Activated CD8-positive, alpha-beta T cell treated with anti-CD3 and anti-CD28 coated beads for 36 hours (primary cell): ENCODE data around the gene SHE. TPM values are rescaled to one million over a fixed set of nuclear protein-coding genes. Genes with fewer than 3 reads are reported as not detected.

Experiments
- ATAC-seq: fragments of 200-7000 bp; cut with Tn5 transposase; one replicate; pipeline ENCODE4 v1.10.0; 2021; ENCODE audit warnings: mild to moderate bottlenecking, moderate library complexity
- CTCF ChIA-PET: fragments of 350-600 bp; sonication (Branson Sonifier 250); formaldehyde crosslinking; loops from one replicate; lab custom pipeline; 2021; ENCODE audit warnings: antibody characterized with exemption; lab: Charles Lee
- POLR2A ChIA-PET: fragments of 350-600 bp; sonication (Branson Sonifier 250); formaldehyde crosslinking; loops from one replicate; lab custom pipeline; 2021; ENCODE audit warnings: antibody characterized with exemption; lab: Charles Lee
- DNase-seq: peaks from one replicate; pipeline ENCODE4 v3.0.0-alpha.2; 2020
- H3K27ac Mint-ChIP-seq: one replicate; pipeline ENCODE4 v1.8.0; 2021; ENCODE audit warnings: mild to moderate bottlenecking, mixed read lengths
- H3K27me3 Mint-ChIP-seq: one replicate; pipeline ENCODE4 v1.8.0; 2021; ENCODE audit warnings: mixed read lengths
- H3K36me3 Mint-ChIP-seq: one replicate; pipeline ENCODE4 v1.8.0; 2021; ENCODE audit warnings: low read depth, mixed read lengths
- H3K4me1 Mint-ChIP-seq: one replicate; pipeline ENCODE4 v1.8.0; 2021; ENCODE audit warnings: low read depth, mixed read lengths
- H3K4me3 Mint-ChIP-seq: one replicate; pipeline ENCODE4 v1.8.0; 2021; ENCODE audit warnings: mild to moderate bottlenecking, moderate library complexity, mixed read lengths
- H3K9me3 Mint-ChIP-seq: one replicate; pipeline ENCODE4 v1.8.0; 2021; ENCODE audit warnings: mixed read lengths
- CTCF ChIP-seq: fragments of 200-600 bp; IDR thresholded peaks from one replicate; pipeline ENCODE4 v1.8.0; 2022; ENCODE audit warnings: antibody characterized with exemption, mild to moderate bottlenecking
- intact Hi-C: fragments of 100-400 bp; cut with micrococcal nuclease; formaldehyde crosslinking; loops from one replicate; pipeline ENCODE4 v1.10.0; 2022
- total RNA-seq, 2 experiments: library from RNA; stranded (reverse); gene quantifications; one replicate each; pipeline ENCODE4 v1.2.3, GENCODE V29; 2021

SHE gene
- total RNA-seq, 2 experiments from 2014 or later: not detected

- Mint-ChIP-seq H3K27ac (no peak overlapping the region), H3K36me3 (peaks cover 30% of the 10 kb centered on the region), H3K4me3 (no peak overlapping the region), H3K9me3 (no peaks in the 10 kb centered on the region), H3K27me3 (no peaks in the 10 kb centered on the region), H3K4me1 (peaks cover 20% of the 10 kb centered on the region)
- ATAC-seq: no peak
- ChIA-PET CTCF (no interaction called here), POLR2A (no interaction called here)
- no peak for DNase-seq
- intact Hi-C loops: no loop called here
- no peak for TF ChIP-seq CTCF
These were observed 45.6 kb downstream of the SHE start for GRCh38 chr1:154456631-154457030.

- intact Hi-C loops: no loop called here
- Mint-ChIP-seq H3K9me3 (no peaks in the 10 kb centered on the region), H3K36me3 (peaks cover 35% of the 10 kb centered on the region), H3K27ac (no peak overlapping the region), H3K4me1 (peaks cover 18% of the 10 kb centered on the region), H3K27me3 (peaks cover 3% of the 10 kb centered on the region), H3K4me3 (no peak overlapping the region)
- ChIA-PET POLR2A (interaction anchor here (1.0 to 1.7 kb wide), 2 partner anchors 9 to 49 kb away, joined by 3 read pairs; no protein-coding TSS in a partner anchor), CTCF (interaction anchor here (0.8 to 2.1 kb wide), 6 partner anchors 9 to 94 kb away, joined by 3 to 7 read pairs (median 4); no protein-coding TSS in a partner anchor)
- no peak for DNase-seq
- no peak for ATAC-seq
- TF ChIP-seq CTCF: no peak
These were observed 47.7 kb downstream of the SHE start for GRCh38 chr1:154454386-154455120.

GRCh38 chr1:154453574-154454352 lies 48.4 kb downstream of the SHE start:
- Mint-ChIP-seq H3K9me3 (no peaks in the 10 kb centered on the region), H3K36me3 (peaks cover 36% of the 10 kb centered on the region), H3K27ac (no peak overlapping the region), H3K4me1 (peaks cover 18% of the 10 kb centered on the region), H3K4me3 (no peak overlapping the region), H3K27me3 (peaks cover 3% of the 10 kb centered on the region)
- ChIA-PET CTCF (interaction anchor here (0.8 to 2.1 kb wide), 5 partner anchors 9 to 93 kb away, joined by 3 to 7 read pairs (median 6); no protein-coding TSS in a partner anchor), POLR2A (interaction anchor here (0.9 to 1.7 kb wide), 3 partner anchors 9 to 48 kb away, joined by 3 read pairs; no protein-coding TSS in a partner anchor)
- TF ChIP-seq CTCF: no peak
- intact Hi-C loops: no loop called here
- ATAC-seq (no peak), DNase-seq (no peak)

- ChIA-PET POLR2A (interaction anchor here (0.9 to 1.0 kb wide), 2 partner anchors 9 to 47 kb away, joined by 3 read pairs; no protein-coding TSS in a partner anchor), CTCF (interaction anchor here (2.1 kb wide), 1 partner anchor 26 kb away, joined by 6 read pairs; no protein-coding TSS in a partner anchor)
- intact Hi-C loops: no loop called here
- Mint-ChIP-seq H3K36me3 (peaks cover 34% of the 10 kb centered on the region), H3K4me3 (no peak overlapping the region), H3K9me3 (no peaks in the 10 kb centered on the region), H3K27me3 (peaks cover 3% of the 10 kb centered on the region), H3K4me1 (peaks cover 18% of the 10 kb centered on the region), H3K27ac (no peak overlapping the region)
- DNase-seq: no peak
- no peak for TF ChIP-seq CTCF
- no peak for ATAC-seq
These were observed 49.1 kb downstream of the SHE start for GRCh38 chr1:154453161-154453560.
